DND-41 (cell line): ENCODE results near the gene ASMT.
"Not testable (repeated sequence)": the region's sequence is repeated elsewhere in the genome, so short reads cannot be mapped to it uniquely, and the experiment has no call there.

Source experiments
- ATAC-seq: fragments of 200-7000 bp; cut with Tn5 transposase; 3 replicates; pipeline ENCODE4 v1.9.1; 2021; ENCODE audit warnings: low read depth; ENCODE audit not compliant: insufficient read depth
- DNase-seq: peaks from one replicate; pipeline ENCODE4 v3.0.0-alpha.2; 2020
- H2AFZ ChIP-seq: 2 replicates; pipeline ENCODE4 v1.6.0; 2012; ENCODE audit warnings: low read depth, low read length
- H3K27ac ChIP-seq: 2 replicates; pipeline ENCODE4 v1.5.1; 2012; ENCODE audit warnings: low read length, inconsistent platforms
- H3K27me3 ChIP-seq: fragments of 200-600 bp; sonication (generic); 2 replicates; pipeline ENCODE4 v1.6.0; 2012; ENCODE audit warnings: low read length, mild to moderate bottlenecking, inconsistent platforms; ENCODE audit not compliant: insufficient read depth, poor library complexity
- H3K36me3 ChIP-seq: 2 replicates; pipeline ENCODE4 v1.5.1; 2012; ENCODE audit warnings: low read length, inconsistent platforms; ENCODE audit not compliant: insufficient read depth
- H3K4me1 ChIP-seq: 2 replicates; pipeline ENCODE4 v1.5.1; 2012; ENCODE audit warnings: mild to moderate bottlenecking, low read length; ENCODE audit not compliant: insufficient read depth
- H3K4me2 ChIP-seq: 2 replicates; pipeline ENCODE4 v1.6.0; 2012; ENCODE audit warnings: mild to moderate bottlenecking, moderate library complexity, low read length, inconsistent platforms; ENCODE audit not compliant: insufficient read depth
- H3K4me3 ChIP-seq, 2 experiments: fragments of 200-600 bp in 1 of 2; shearing (Covaris generic) in 1 of 2; 2 replicates each; pipeline ENCODE4 v1.5.1; 2012 to 2016; ENCODE audit warnings: inconsistent platforms in 2 of 2, low read length in 2 of 2, mild to moderate bottlenecking in 2 of 2, low read depth in 1 of 2, moderate library complexity in 1 of 2
- H3K79me2 ChIP-seq: 2 replicates; pipeline ENCODE4 v1.6.0; 2012; ENCODE audit warnings: low read length, inconsistent platforms; ENCODE audit not compliant: insufficient read depth
- H3K9ac ChIP-seq: 2 replicates; pipeline ENCODE4 v1.6.0; 2012; ENCODE audit warnings: low read depth, mild to moderate bottlenecking, inconsistent platforms, low read length, moderate library complexity
- H3K9me3 ChIP-seq: 2 replicates; pipeline ENCODE4 v1.5.1; 2012; ENCODE audit warnings: low read length, moderate library complexity, mild to moderate bottlenecking, inconsistent platforms; ENCODE audit not compliant: insufficient read depth, severe bottlenecking
- H4K20me1 ChIP-seq: 2 replicates; pipeline ENCODE4 v1.6.0; 2012; ENCODE audit warnings: low read length; ENCODE audit not compliant: insufficient read depth
- CTCF ChIP-seq: IDR thresholded peaks from 2 replicates; pipeline ENCODE4 v1.5.1; 2012; ENCODE audit warnings: borderline replicate concordance, low read length, moderate library complexity, mild to moderate bottlenecking; ENCODE audit not compliant: poor library complexity, severe bottlenecking; ENCODE audit errors: extremely low read depth
- EZH2 ChIP-seq: IDR thresholded peaks from 3 replicates; pipeline ENCODE4 v1.6.1; 2012; ENCODE audit warnings: borderline replicate concordance, low read depth, mild to moderate bottlenecking, moderate library complexity, low read length, inconsistent platforms; ENCODE audit not compliant: severe bottlenecking

Gene ASMT

DNA sequence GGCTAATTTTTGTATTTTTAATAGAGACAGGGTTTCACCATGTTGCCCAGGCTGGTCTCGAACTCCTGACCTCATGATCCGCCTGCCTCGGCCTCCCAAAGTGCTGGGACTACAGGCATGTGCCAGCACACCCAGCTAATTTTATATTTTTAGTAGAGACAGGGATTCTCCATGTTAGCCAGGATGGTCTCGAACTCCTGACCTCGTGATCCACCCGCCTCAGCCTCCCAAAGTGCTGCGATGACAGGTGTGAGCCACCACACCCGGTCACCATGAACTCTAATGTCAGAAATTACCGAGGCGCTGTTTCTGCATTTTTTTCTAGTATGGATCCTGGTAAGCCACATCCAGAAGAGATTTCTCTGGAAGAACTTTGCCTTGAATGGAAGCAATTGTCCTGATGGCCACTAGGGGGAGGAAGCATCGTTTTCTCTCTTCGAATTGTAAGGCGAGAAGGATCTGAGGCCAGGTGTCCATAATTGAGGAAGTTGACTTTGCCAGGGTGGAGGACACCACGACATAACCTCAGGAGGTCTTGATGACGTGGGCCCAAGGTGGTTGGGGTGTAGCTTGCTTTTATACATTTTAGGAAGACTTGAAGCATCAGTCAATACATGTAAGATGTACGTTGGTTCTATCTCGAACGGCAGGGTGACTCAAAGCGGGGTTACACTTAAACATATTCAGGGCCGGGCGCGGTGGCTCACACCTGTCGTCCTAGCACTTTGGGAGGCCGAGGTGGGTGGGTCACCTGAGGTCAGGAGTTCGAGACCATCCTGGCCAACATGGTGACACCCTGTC is 37.4 kb downstream of the ASMT start:
- H2AFZ ChIP-seq, H3K27me3 ChIP-seq, H3K4me1 ChIP-seq, H3K79me2 ChIP-seq, H3K9me3 ChIP-seq, H3K4me2 ChIP-seq, H3K27ac ChIP-seq, H3K9ac ChIP-seq, H4K20me1 ChIP-seq, H3K4me3 ChIP-seq, H3K36me3 ChIP-seq: not testable (repeated sequence)
- peak; percentile 47 for DNase-seq
- peak; percentile 37; the same call in 1 of the 3 replicates for ATAC-seq
- TF ChIP-seq CTCF = peak; percentile 89

DNA sequence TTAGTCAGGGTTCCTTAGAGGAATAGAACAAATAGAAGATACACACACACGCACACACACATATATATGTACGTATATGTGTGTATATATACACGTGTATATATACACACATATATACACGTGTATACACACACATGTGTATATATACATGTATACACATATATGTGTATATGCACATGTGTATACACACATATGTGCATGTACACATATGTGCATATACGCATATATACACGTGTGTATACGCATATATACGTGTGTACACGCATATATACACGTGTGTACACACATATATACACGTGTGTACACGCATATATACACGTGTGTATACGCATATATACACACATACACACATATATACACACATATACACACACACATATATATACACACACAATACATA is 41.5 kb downstream of the ASMT start:
- Histone ChIP-seq H3K36me3 (no peaks in the 10 kb centered on the region), H3K9me3 (no peaks in the 10 kb centered on the region), H3K4me1 (peaks cover 7% of the 10 kb centered on the region), H3K27ac (no peak overlapping the region), H3K9ac (no peak overlapping the region), H4K20me1 (no peaks in the 10 kb centered on the region), H2AFZ (no peak overlapping the region), H3K27me3 (no peaks in the 10 kb centered on the region), H3K4me3 (no peak overlapping the region), H3K79me2 (no peaks in the 10 kb centered on the region), H3K4me2 (no peak overlapping the region)
- ATAC-seq (no peak), DNase-seq (no peak)
- no peak for TF ChIP-seq CTCF
- TF ChIP-seq EZH2 = no peak

- ATAC-seq (no peak), DNase-seq (no peak)
- no peak overlapping the region for H3K27ac ChIP-seq
- no peaks in the 10 kb centered on the region for H4K20me1 ChIP-seq
- H3K9me3 ChIP-seq = no peaks in the 10 kb centered on the region
- no peak overlapping the region for H3K4me2 ChIP-seq
- no peaks in the 10 kb centered on the region for H3K27me3 ChIP-seq
- no peaks in the 10 kb centered on the region for H3K36me3 ChIP-seq
- H2AFZ ChIP-seq = no peak overlapping the region
- H3K79me2 ChIP-seq = peaks cover 3% of the 10 kb centered on the region; the same call in 1 of the 2 replicates
- peaks cover 15% of the 10 kb centered on the region for H3K4me1 ChIP-seq
- no peak for TF ChIP-seq CTCF
- no peak overlapping the region for H3K4me3 ChIP-seq
- H3K9ac ChIP-seq = no peak overlapping the region
Observed at GRCh38 chrX:1657367-1658070, 42.7 kb downstream of the ASMT start.
